ENCODE measurements around the gene MAPKAPK3. TPM values are rescaled to one million over a fixed set of nuclear protein-coding genes. Genes with fewer than 3 reads are reported as not detected.

The MAPKAPK3 gene
- total and polyA plus RNA-seq, 2 of the 8 experiments (the other 6 are each of a cell fraction or from before 2014, with no cell fraction given), result 65.4 to 99.8 TPM

- TF ChIP-seq CTBP2 (IDR thresholded peaks at IDR 0.05; ENCODE audit: borderline replicate concordance, insufficient read depth, insufficient read length, low read length) (peak; percentile 79), CHD2 (IDR thresholded peaks at IDR 0.05; ENCODE audit: low read length) (0 out of 2 replicates have a peak, but pooled peaks have one; percentile 21), JUND (IDR thresholded peaks at IDR 0.05; ENCODE audit: low read length) (peak; percentile 50; the same call in 1 of the 2 replicates), RBBP5 (IDR thresholded peaks at IDR 0.05; ENCODE audit: borderline replicate concordance, low read depth, low read length) (peak; percentile 86), TAF1 (IDR thresholded peaks at IDR 0.05; ENCODE audit: low read depth, low read length) (peak; percentile 90)
Measured at GRCh38 chr3:50568947-50569749, 47.8 kb upstream of the MAPKAPK3 start, which contains the start of gene HEMK1 (continued).
